Activated CD8-positive, alpha-beta memory T cell treated with anti-CD3 and anti-CD28 coated beads for 24 hours (primary cell): ENCODE results near the gene GALNT2.

Source experiments
- DNase-seq: peaks from one replicate; pipeline ENCODE4 v3.0.0-alpha.2; 2020

Gene GALNT2

GRCh38 chr1:230268371-230269170 lies 201.5 kb downstream of the GALNT2 start:
- DNase-seq = no peak

DNA sequence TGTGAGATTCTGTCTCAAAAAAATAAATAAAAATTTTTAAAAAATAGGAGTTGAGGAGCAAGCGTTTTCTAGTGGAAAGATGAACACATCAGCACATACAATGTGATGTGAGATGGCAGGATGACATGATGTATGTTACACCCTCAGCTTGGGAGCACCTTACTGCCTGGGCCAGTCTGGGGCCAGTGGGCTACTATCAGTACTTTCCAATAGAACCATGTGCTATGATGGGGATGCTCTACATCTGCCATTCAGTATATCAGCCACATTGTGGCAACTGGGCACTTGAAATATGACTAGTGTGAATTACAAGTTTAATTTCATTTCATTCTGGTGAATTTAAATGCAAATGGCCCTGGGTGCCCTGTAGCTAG lies 203.1 kb downstream of the GALNT2 start:
- DNase-seq = no peak

GRCh38 chr1:230270559-230271281 lies 203.7 kb downstream of the GALNT2 start:
- DNase-seq = no peak

DNA sequence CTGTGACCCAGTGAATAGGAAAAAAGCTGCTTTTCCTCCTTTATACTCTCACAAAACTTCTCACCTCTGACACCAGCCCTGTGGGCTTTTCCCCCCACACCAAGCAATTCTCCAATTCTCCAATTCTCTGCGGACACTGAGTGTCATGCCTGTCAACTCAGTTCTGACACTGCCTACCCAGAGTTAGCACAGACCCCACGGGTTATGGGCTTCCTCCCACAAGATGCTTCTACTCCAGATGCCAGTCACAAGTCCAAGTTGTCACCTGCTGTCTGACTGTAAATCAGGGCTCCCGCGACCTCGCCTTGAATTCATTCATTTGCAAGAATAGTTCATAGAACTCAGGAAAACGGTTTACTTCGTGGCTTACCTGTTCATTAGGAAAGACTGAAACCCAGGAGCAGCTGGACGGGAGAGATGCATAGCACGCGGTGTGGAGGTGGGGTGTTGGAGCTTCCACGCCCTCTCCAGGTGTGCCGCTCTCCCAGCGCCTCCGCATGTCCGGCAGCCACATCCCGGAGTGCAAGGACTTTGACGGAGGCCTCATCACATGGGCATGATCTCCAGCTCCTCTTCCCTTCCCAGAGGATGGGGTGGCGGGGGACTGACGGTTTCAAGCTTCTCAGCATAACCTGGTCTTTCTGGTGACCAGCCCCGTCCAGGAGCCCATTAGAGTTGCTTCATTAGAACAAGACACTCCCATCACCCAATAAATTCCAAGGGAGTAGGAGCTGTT lies 204.4 kb downstream of the GALNT2 start:
- no peak for DNase-seq

DNA sequence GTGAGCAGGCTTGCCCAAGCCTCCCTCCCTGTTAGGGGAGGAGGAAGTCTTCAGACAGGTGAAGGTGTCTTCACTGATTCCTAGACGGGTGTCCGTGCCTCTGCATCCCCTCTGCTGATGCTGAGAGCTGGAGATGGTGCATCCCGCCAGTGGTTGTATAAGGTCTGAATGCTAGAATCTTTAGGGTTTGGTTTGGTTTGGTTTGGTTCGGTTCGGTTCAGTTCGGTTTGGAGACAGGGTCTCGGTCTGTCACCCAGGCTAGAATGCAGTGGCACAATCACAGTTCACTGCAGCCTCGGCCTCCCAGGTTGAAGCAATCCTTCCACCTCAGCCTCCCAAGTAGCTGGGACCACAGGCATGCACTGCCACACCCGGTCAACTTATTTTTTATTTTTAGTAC lies 205.5 kb downstream of the GALNT2 start:
- peak; percentile 51 for DNase-seq

DNA sequence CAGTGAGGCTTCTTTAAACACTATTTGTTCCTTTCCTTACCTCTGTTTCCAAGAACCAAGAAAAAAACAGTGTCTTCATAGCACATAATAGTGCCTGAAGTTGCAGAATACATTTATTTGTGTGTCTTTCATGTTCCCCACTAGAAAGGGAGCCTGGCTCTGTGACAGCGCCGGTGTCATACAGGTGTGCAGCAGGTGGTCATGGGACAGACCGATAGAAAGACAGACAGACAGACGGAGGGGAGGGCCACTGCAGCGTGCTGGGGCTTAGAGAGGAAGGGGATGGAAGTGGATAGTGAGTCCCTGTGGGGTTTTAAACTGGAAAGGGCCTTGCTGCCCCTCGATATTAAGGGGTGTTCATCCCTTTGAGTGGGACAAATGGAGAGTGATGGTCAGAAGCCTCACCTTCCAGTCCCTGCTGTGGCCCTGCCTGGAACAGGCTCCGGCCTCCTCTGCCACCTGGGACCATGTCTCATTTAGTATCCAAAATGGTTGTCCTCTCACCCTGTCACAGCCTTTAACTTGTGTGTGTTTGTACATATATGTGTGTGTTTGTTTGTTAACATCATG lies 206.2 kb downstream of the GALNT2 start:
- DNase-seq = peak; percentile 55

DNA sequence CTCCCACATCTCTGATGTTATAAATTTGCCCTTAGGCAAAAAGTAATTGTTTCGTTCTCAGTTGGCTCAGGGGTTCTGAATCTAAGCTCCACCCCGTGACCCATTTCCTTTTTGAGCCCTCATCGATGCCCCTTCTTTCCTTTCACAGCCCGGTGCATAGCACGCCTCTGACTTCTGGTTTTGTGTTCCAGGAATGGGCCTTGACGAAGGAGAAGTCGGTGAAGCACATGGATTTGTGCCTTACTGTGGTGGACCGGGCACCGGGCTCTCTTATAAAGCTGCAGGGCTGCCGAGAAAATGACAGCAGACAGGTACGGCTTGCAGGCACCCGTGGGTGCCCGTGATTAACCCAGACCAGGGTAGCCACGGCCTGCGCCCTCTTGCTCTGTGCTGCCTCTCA lies 207.2 kb downstream of the GALNT2 start:
- DNase-seq = peak; percentile 69

DNA sequence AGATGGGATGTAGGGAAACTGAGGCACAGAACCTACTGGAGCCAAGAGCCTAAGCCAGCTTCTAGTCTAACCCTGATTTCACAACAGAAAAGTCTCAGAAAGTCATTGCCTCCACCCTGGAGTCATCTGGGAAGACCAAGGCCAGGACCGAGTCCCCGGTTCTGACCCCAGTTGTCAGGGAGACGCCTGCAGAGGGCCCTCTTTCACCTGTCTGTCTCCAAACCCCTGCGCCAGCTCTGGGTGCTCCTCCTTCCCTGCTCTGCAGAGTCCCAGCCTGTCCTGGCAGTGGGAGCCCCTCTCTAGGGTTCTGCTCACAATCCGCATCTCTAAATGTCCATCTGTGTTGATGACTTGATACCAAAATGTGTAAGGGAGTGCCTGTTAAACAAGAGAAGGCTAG lies 209.4 kb downstream of the GALNT2 start:
- peak; percentile 51 for DNase-seq

DNA sequence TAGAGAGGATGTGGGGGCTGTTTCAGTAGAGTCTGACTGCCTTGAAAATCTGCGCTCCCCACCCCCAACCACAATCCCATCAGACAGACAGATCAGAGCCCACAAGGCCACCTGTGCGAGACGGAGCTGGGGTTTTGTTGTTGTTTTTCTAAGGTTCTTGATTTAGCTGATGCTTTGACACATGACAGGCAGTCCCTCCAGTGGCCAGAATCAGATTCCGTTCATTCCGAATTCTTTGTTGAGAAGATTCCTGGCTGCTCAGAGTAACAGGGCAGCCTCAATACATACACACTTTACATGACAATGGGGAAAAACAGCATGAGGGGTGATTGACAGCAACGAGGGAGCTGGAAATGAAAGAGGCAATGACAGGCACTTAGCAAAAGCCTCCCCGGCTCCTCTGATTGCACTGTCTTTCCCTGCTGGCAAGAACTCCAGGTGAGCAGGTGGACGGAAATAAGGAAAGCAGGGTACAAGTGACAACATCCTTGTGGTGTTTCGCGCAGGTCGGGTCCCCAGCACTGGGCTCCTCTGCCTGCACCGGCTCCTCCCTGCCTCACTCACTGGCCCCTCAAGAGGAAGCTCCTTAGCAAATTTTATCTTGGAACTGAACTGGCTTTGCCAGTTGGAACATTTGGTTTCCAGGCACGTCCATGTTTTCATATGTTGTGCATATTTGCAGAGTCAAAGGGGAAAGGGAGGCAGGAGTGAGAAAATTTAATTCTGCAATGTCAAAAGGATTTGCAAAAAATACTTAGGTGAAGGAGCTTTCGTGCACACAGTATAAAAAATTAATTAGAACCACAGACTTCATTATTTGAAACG lies 210.4 kb downstream of the GALNT2 start:
- DNase-seq = peak; percentile 56

GRCh38 chr1:230278376-230278775 lies 211.3 kb downstream of the GALNT2 start:
- DNase-seq = peak; percentile 53

- peak; percentile 57 for DNase-seq
These were observed 212.0 kb downstream of the GALNT2 start for GRCh38 chr1:230278871-230279582.

DNA sequence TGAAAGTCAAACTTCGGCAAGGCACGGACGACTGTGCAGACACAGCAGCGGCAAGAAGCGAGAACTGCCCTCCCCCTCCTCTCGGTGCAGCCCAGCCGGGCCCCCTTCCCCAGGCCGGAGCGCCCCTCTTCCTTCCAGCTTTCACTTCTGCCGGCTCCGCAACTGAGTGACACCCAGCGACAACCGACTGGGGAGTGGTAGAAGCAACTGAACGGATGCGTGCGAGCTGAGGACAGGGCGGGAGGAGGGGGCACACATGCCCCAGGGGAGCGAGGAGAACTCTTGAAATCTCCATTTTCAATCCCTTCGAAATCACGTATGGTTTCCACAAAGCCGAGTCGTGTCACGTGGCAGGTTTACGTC lies 212.5 kb downstream of the GALNT2 start:
- DNase-seq = peak; percentile 49

GRCh38 chr1:230280054-230280795 lies 213.2 kb downstream of the GALNT2 start:
- peak; percentile 61 for DNase-seq

DNA sequence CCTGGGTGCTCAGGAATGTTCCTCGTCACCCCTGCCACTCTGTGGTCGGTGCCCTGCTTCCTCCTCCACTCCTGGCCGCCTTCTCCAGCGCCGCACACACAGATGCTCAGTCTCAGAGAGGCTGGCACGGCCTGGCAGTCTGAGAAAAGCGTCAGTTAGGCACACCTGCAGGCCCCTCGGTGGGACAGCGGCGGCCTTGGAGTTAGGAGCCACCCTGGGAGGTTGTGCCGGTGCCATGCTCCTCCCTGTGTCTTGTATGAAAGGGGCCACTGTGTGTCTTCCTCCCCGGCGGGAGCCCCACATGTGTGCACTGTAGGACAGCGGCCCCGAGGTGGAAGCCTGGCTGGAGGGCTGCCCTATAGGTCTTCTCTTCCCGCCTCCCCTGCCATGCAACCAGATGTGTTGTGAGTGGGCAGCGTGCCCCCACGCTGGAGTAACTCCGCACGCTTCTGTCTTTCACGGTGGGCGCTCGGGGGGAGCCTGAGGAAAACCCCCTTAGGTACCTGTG lies 213.9 kb downstream of the GALNT2 start:
- DNase-seq = peak; percentile 56

- DNase-seq = peak; percentile 53
These were observed 214.5 kb downstream of the GALNT2 start for GRCh38 chr1:230281556-230281955.

DNA sequence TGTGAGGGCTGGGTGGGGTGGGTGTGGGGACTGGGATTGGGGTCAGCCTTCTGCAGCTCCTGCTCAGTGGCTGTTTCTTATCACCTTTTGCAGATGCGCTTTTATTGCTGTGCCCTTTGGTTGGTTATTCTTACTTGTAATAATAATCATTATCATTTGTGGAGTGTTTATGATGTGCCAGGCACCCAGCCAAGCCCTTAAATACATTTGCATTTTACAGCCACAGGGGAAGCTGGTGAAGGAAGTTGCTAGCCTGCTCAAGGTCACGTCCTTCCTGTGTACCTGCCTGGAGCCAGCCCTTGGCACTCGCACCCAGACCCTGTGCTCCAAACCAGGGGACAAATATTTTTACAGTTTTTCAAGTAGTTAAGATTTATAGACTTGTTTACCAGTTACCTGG lies 215.1 kb downstream of the GALNT2 start:
- peak; percentile 48 for DNase-seq

- DNase-seq = peak; percentile 49
These were observed 216.6 kb downstream of the GALNT2 start for GRCh38 chr1:230283678-230284077.

DNA sequence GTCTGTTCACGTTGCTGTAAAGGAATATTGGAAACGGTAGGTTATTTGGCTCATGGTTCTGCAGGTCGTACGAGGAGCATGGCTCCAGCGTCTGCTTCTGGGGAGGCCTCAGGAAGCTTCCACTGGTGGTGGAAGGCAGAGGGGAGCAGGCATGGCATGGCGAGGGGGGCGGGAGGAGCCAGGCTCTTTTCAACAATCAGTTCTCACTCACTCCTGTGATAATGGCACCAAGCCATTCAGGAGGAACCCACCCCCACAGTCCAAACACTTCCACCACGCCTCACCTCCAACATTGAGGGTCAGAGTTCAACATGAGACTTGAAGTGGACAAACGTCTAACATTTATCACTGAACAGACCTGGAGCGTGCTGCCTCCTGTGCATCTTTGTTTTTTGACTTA lies 217.9 kb downstream of the GALNT2 start:
- DNase-seq = no peak

- DNase-seq = no peak
These were observed 218.3 kb downstream of the GALNT2 start for GRCh38 chr1:230285351-230285750.

- no peak for DNase-seq
These were observed 219.3 kb downstream of the GALNT2 start for GRCh38 chr1:230286166-230286889.
